AG08395 (cell line): ENCODE results near the gene HMG20B.
"Not testable (repeated sequence)": the region's sequence is repeated elsewhere in the genome, so short reads cannot be mapped to it uniquely, and the experiment has no call there.

ENCODE experiments used
- DNase-seq: peaks from one replicate; pipeline ENCODE4 v3.0.0; 2012; ENCODE audit warnings: mixed read lengths, low spot score

HMG20B gene

DNA sequence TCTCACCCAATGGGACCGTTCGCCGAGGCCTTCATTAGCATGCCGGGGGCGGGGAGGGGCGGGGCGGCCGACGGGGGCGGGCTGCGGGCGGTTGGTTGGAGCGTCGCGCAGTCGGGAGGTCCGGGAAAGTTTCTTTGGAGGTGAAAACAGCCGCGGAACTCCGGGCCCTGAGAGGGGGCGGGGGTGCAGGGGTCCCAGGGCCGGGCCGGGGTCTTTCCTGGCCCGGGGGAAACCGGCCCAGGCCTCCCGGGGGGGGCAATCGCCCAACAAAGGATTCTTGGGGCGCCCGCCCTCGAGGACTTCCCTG, at the start of gene HMG20B:
HMG20B (plus strand) TSS at position 90 of the 307 bp plus-strand sequence. CDS start 366 bp downstream, outside the sequence.
- DNase-seq = no peak

DNA sequence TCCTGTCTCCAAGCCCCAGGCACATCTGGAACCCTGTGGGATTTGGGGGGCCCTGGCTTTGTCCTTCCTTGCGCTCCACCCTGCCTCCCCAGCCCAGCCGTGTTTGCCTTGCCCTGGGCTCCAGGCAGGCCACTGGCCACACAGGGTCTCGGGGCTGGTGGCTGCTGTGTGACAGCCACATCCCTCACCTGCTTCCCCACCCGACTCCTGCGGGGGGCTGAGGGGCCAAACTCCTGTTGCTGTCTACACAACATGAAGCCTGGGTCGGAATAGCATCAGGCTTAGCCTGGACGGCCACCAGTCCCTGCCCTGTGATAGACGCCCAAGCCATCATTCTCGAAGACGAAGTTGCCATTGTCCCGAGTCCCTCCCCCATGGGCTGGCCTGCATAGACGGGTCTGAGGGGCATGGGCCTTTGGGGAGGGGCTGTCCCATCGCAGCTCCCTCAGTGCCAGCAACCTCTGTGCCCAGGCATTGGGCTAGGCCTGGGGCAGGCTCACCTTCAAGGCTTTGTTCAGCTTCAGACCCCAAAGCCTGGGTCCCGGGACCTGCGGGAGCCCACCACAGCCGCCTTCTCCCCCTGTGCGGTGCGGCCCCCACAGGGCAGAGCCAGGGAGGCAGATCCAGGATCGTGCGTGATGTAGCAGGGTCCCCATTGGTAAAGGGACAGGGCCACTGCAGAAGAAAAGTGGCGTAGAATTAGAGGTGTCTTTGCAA, 49.2 kb upstream of the HMG20B start:
- no peak for DNase-seq

DNA sequence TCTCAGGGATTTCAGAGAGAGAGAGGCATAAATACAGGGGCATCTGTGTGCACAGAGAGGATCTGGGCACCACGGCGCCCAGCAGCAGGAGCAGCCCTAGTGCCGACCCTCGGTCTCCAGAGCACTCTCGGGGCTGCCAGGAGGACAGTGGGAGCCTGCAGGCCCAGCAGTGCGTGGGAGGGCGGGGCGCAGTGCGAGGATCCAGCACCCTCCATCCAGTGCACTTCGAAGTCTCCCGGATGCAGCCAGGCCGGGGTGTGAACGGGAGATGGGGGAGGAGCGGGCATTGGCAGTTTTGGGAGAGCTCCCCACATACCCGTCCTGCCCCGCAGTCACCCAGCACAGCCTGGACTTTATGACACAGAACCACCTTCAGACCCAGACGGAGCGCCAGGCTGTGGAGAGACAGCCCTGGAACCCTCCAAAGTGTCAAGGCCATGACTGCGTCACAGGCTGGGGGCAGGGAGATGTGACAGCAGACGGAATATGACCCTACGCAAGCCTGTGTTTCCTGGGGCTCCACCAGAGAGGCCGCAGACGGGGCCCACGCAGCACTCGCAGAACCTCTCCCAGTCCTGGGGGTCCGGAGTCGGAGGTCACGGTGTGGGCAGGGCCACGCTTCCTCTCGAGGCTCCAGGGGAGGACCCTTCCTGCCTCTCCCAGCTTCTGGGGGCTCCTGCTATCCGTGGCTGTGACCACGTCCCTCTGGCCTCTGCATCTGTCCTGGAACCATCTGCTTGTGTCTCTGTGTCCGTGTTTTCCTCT, 48.5 kb upstream of the HMG20B start:
- no peak for DNase-seq

DNA sequence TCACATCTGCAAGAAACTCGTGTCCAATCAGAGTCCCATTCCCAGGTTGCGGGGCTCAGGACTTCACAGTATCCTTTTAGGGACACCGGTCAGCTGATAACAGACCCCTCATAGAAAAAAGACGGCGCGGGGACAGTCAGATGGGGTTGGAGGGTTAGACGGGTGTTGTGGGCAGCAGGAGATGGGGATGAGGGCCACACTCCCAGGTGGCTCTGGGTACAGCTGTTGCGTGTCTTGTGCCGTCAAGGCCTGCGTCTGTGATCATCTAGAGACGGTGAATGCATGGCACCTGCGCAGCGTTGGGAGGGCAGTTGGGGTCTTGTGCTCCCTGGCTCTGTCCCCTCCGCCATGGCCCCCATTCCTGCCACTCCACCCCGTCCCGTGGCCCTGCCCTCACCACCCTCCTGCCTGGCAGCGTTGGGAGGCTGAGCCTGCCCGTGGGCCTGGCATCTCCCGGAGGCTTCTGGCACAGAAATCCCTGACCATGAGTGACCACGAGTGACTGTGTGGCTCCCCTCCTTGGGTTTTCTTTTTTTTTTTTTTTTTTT, 47.8 kb upstream of the HMG20B start:
- DNase-seq = no peak

DNA sequence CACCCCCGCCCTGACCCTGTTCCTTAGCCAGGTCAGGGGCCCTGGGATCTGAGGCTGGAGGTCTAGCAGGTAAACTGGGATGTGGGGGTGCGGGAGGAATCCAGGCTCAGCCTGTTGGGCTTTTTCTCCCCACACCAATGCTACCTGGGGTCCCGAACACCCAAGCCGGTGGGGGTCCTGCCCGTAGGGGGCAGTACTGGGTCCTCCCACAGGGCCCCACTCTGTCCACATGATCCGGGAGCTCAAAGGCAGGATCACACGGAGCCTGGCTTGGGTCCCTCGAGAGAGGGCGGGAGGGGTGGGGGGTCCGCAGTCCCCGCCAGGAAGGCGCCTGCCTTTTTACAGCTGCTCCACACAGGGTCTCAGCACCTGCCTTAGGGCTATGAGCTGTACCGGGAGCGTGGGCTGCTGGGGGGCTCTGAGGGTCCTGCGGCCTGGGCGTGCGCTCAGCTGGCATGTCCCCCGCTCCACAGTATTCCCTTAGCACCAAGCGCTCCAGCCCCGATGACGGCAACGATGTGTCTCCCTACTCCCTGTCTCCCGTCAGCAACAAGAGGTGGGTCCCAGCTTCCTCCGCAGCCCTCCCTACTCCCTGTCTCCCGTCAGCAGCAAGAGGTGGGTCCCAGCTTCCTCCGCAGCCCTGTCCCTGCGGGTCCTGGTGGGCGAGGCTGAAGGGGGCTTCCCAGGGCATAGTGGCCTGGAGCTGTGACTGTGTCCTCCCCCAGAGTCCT, 46.1 kb upstream of the HMG20B start:
- DNase-seq = no peak

DNA sequence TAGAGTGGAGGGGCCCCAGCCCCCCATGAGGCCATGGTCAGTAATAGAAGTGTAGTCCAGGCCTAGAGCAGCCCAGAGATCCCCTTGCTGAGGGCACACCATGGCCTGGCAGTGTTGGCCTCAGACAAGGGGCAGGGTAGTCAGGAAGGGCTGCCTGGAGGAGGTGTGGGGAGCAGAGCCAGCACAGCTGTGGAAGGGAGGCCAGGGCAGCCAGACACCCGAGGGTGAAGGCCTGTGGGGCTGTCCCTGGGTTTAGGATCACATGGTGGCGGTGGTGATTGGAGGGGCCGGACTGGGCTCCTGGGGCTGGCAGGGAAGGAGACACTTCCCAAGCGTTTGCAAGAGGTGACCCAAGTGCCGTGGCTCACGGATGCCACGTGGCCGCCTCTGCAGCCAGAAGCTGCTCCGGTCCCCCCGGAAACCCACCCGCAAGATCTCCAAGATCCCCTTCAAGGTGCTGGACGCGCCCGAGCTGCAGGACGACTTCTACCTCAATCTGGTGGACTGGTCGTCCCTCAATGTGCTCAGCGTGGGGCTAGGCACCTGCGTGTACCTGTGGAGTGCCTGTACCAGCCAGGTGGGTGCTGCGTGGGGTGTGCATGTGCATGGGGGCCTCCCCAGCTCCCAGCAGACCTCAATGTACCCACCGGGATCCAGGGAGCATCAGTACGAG, 45.4 kb upstream of the HMG20B start:
- no peak for DNase-seq

DNA sequence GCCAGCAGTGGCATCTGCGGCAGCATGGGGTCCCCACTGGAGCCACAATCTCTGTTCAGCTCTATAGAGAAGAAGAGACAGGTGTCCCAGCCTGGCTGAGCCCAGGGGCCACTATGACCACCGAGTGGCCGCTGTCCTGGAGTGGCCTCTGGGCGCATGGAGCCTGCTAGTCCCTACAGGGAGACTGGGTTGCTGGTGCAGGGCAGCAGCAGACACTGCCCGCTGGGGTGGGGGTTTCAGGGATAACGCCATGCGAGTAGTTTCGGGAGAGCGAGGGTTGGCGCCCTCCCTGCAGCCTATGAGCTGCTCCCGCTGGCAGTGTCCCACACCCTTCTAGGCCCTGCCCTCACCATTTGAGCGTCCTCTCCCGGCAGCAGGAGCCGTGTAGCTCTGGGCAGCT, 44.7 kb upstream of the HMG20B start:
- DNase-seq = no peak

DNA sequence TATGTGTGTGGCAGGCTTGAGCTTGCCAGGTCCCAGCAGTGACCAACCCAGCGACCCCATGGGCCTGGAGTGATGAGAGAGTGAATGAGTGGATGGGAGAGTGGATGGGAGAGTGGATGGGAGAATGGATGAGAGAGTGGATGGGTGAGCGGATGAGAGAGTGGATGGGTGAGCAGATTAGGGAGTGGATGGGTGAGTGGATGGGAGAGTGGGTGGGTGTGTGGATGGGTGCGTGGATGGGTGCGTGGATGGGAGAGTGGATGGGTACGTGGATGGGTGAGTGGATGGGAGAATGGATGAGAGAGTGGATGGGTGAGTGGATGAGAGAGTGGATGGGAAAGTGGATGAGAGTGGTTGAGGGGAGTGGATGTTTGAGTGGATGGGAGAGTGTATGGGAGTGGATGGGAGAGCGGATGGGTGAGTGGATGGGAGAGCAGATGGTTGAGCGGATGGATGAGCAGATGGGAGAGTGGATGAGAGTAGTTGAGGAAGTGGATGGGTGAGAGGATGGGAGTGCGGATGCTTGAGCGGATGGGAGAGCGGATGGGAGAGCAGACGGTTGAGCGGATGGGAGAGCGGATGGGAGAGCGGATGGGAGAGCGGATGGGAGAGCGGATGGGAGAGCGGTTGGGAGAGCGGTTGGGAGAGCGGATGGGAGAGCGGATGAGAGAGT, 44.1 kb upstream of the HMG20B start:
- no peak for DNase-seq

DNA sequence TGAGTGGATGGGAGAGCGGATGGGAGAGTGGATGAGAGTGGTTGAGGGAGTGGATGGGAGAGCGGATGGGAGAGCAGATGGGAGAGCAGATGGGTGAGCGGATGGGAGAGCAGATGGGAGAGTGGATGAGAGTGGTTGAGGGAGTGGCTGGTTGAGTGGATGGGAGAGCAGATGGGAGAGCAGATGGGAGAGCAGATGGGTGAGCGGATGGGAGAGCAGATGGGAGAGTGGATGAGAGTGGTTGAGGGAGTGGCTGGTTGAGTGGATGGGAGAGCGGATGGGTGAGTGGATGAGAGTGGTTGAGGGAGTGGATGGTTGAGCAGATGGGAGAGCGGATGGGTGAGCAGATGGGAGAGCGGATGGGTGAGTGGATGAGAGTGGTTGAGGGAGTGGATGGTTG, 43.4 kb upstream of the HMG20B start:
- not testable (repeated sequence) for DNase-seq

DNA sequence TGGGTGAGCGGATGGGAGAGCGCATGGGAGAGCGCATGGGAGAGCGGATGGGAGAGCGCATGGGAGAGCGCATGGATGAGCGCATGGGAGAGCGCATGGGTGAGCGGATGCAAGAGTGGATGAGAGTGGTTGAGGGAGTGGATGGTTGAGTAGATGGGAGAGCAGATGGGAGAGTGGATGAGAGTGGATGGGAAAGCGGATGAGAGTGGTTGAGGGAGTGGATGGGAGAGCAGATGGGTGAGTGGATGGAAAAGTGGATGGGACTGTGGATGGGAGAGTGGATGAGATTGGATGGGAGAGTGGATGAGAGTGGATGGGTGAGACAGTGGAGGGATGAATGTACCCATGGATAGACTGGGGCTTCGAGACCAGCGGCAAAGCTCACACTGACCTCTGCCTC, 42.4 kb upstream of the HMG20B start:
- DNase-seq = no peak

DNA sequence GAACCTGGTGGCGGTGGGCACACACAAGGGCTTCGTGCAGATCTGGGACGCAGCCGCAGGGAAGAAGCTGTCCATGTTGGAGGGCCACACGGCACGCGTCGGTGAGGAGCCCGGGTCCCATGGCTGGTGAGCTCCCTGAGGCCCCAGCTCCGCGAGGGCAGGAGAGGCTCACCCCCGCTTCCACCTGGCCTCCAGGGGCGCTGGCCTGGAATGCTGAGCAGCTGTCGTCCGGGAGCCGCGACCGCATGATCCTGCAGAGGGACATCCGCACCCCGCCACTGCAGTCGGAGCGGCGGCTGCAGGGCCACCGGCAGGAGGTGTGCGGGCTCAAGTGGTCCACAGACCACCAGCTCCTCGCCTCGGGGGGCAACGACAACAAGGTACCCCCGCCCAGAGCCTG, 41.0 kb upstream of the HMG20B start:
- DNase-seq = no peak

DNA sequence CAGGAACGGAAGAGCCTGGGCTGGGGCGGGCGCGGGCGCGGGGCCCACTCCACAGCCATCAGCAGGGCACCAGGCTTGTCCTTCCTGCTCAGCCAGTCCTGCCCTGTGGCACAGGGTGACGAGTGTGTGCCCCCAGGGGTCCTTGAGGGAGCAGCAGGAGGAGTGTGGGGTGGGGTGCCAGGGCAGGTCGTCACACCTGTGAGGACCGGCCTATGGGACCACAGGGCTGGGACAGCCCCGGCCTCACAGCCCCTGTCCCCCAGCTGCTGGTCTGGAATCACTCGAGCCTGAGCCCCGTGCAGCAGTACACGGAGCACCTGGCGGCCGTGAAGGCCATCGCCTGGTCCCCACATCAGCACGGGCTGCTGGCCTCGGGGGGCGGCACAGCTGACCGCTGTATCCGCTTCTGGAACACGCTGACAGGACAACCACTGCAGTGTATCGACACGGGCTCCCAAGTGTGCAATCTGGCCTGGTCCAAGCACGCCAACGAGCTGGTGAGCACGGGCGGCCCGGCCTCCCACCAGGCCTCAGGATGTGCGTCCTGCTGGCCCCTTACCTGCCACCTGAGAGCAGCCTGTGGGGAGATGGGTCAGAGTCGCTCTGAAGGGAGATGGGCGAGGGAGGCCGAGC, 40.5 kb upstream of the HMG20B start:
- DNase-seq = no peak

DNA sequence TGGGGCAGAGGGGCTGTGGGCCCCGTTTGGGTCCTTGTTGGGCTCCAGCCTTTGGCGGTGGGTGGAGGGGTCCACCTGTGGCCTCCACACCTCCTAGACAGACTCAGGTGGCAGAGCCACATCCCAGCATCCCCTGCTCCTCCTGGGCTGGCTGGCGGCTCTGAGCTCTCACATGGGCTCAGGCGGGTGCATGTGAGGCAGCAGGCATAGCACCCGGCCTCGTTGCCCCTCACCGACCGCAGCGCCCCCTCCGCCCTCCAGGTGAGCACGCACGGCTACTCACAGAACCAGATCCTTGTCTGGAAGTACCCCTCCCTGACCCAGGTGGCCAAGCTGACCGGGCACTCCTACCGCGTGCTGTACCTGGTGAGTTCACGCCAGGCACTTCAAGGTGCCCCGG, 39.7 kb upstream of the HMG20B start:
- DNase-seq = no peak

DNA sequence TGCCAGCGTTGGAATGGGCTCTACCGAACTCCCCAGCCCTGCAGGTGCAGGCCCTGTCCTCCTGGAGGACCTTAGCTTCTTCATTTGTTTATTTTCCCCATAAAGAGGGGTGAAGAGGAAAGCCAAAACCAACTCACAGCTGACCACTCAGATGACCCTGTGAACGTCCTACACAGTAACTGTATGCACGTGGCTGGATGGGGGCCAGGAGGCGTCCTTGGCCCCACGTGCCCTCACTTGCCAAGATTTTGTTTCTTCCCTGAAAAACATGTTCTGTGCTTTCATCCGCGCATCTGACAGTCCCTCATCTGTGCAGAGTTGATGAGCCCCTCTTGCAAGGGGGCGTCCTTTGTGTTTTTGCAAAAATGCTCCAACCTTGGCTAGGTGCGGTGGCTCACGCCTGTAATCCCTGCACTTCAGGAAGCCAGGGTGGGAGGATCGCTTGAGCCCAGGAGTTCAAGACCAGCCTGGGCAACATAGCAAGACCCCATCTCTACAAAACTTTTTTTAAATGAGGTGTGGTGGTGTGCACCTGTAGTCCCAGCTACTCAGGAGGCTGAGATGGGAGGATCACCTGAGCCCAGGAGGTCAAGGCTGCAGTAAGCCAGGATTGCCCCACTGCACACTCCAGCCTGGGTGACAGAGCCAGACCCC, 39.1 kb upstream of the HMG20B start:
- DNase-seq = no peak

DNA sequence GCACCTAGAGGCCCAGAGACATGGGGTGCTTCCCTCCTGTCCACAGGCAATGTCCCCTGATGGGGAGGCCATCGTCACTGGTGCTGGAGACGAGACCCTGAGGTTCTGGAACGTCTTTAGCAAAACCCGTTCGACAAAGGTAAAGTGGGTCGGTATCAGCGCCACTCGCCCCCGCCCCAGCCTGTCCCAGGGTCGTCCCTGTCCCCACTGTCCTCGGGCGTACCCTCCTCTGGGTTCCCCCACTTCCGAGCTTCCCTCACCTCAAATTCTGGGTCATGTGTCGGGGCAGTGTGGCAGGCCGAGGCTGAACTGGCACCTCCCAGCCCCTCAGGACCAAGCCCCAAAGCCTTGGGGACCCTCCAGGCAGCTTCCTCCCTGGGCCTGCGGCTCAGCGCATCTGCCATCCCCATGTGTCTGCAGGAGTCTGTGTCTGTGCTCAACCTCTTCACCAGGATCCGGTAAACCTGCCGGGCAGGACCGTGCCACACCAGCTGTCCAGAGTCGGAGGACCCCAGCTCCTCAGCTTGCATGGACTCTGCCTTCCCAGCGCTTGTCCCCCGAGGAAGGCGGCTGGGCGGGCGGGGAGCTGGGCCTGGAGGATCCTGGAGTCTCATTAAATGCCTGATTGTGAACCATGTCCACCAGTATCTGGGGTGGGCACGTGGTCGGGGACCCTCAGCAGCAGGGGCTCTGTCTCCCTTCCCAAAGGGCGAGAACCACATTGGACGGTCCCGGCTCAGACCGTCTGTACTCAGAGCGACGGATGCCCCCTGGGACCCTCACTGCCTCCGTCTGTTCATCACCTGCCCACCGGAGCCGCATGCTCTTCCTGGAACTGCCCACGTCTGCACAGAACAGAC, 38.1 kb upstream of the HMG20B start:
- no peak for DNase-seq

DNA sequence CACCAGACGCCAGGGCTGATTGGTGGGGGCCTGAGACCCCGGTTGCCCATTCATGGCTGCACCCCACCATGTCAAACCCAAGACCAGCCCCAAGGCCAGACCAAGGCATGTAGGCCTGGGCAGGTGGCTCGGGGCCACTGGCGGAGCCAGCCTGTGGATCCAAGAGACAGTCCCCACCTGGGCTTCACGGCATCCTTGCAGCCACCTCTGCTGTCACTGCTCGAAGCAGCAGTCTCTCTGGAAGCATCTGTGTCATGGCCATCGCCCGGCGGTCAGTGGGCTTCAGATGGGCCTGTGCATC, 37.6 kb upstream of the HMG20B start:
- DNase-seq = no peak

DNA sequence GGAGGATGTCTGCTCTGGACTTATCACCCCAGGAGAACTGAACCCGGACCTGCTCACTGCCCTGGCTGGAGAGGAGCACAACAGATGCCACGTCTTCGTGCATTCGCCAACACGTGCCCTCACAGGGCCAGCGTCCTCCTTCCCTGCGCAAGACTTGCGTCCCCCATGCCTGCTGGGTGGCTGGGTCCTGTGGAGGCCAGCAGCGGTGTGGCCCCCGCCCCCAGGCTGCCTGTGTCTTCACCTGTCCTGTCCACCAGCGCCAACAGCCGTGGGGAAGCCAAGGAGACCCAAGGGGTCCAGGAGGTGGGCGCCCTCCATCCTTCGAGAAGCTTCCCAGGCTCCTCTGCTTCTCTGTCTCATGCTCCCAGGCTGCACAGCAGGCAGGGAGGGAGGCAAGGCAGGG, 37.2 kb upstream of the HMG20B start:
- no peak for DNase-seq

DNA sequence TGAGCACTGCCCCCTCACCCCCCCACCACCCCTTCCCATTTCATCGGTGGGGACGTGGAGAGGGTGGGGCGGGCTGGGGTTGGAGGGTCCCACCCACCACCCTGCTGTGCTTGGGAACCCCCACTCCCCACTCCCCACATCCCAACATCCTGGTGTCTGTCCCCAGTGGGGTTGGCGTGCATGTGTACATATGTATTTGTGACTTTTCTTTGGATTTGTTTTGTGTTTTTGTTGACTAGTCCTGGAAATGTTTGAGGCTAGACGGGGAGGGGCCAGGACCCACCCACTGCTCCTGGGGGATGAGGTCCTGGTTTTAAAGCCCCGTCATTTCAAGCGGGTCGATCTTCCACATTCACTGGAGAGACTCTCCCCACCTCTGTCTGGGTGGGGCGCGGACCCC, 36.8 kb upstream of the HMG20B start:
- no peak for DNase-seq

DNA sequence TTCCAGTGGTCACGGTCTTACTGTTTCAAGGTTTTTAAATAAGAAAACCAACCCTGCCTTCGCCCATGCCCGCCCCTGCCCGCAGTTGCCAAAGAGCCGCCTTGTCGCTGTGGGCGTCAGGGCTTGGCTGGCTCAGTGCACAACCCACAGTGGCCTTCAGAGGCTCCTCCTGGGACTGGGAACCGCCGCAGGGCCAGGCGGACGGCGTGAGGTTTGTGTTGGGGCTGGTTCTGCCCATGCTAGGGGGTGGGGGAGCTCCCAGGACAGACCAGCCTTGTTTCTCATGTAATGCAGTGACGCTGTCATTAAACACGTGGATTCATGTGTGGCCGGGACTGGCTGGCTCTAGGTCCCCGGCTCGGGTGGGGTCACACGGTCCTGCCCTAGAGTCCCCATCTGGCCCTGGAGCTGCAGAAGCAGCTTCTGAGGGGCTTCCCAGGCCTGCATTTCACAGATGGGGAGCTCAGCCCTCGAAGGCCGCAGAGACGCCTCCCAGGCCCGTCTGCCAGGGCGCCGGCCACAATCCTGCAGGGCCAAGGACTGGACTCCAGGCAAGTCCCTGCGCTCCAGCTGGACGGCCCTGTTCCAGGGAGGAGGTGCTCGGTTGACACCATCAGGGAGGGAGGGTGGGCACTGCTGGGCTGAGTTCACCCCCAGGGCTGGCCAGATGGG, 36.2 kb upstream of the HMG20B start:
- DNase-seq = peak; percentile 62

DNA sequence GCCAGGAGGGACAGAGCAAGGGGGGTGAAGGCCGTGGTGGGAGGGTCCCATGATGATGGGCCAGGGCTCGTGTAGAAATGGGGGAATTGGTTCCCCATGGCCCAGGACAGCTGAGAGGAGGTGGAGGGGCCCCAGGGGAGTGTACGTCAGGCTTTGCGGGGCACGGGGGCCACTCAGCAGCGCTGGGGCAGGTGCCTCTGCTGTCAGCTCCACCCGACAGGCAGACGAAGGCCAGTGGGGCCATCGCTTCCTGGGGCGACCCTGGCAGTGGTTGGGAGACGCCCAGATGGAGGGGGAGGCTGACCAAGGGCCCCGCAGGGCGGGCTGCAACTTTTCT, 35.7 kb upstream of the HMG20B start:
- no peak for DNase-seq
